D721Med (cell line): ENCODE measurements around the gene SLC39A13.

ENCODE experiments used
- DNase-seq: peaks from one replicate; pipeline ENCODE4 v3.0.0; 2011; ENCODE audit warnings: low spot score; ENCODE audit not compliant: insufficient read length
- FAIRE-seq: peaks from 2 replicates; lab custom pipeline; 2011; peaks lifted over from hg19 to GRCh38; lab: Jason Lieb, UNC
- CTCF ChIP-seq: IDR thresholded peaks from 2 replicates; pipeline ENCODE4 v1.5.1; 2012; ENCODE audit warnings: mild to moderate bottlenecking, control low read depth; ENCODE audit not compliant: insufficient read depth; ENCODE audit errors: missing control alignments

Gene SLC39A13

GRCh38 chr11:47446833-47447232 lies 38.4 kb downstream of the SLC39A13 start:
- FAIRE-seq (no peak), DNase-seq (no peak)
- no peak for TF ChIP-seq CTCF

GRCh38 chr11:47447906-47448305 lies 39.5 kb downstream of the SLC39A13 start:
- TF ChIP-seq CTCF: no peak
- no peak for DNase-seq
- no peak for FAIRE-seq

- FAIRE-seq (no peak), DNase-seq (no peak)
- TF ChIP-seq CTCF: no peak
Measured at GRCh38 chr11:47448566-47449427, 40.4 kb downstream of the SLC39A13 start, which contains the start of gene RAPSN. TSS of gene RAPSN (minus strand) at chr11:47449136. CDS start at chr11:47448964, 172 bp downstream.

- FAIRE-seq (no peak), DNase-seq (no peak)
- no peak for TF ChIP-seq CTCF
Measured at GRCh38 chr11:47449541-47449940, 41.2 kb downstream of the SLC39A13 start.

- FAIRE-seq: no peak
Measured at GRCh38 chr11:47451436-47451835, 43.0 kb downstream of the SLC39A13 start.

GRCh38 chr11:47451990-47452389 lies 43.6 kb downstream of the SLC39A13 start:
- DNase-seq: no peak
- FAIRE-seq: no peak
- TF ChIP-seq CTCF: no peak

More at GRCh38 chr11:47451436-47451835, 43.0 kb downstream of the SLC39A13 start:
- no peak for TF ChIP-seq CTCF
- no peak for DNase-seq

- no peak for DNase-seq
- no peak for FAIRE-seq
- TF ChIP-seq CTCF: no peak
Measured at GRCh38 chr11:47453365-47453764, 45.0 kb downstream of the SLC39A13 start.
